Kidney epithelial cell (primary cell): ENCODE data around the gene PPIP5K2. TPM values are rescaled to one million over a fixed set of nuclear protein-coding genes. Genes with fewer than 3 reads are reported as not detected.

Experiments used
- DNase-seq: peaks from one replicate; pipeline ENCODE4 v3.0.0-alpha.2; 2010; ENCODE audit warnings: low read depth
- H3K27me3 ChIP-seq: 2 replicates; pipeline ENCODE4 v1.6.0; 2011; ENCODE audit warnings: low read length; ENCODE audit not compliant: control insufficient read depth, insufficient read depth
- H3K36me3 ChIP-seq: 2 replicates; pipeline ENCODE4 v1.5.1; 2011; ENCODE audit warnings: low read length; ENCODE audit not compliant: control insufficient read depth, insufficient read depth
- H3K4me3 ChIP-seq: 2 replicates; pipeline ENCODE4 v1.5.1; 2011; ENCODE audit warnings: low read depth, mild to moderate bottlenecking, control low read depth, low read length
- CTCF ChIP-seq: IDR thresholded peaks from 2 replicates; pipeline ENCODE4 v1.5.1; 2011; ENCODE audit warnings: mild to moderate bottlenecking, moderate library complexity, low read length, control low read depth, inconsistent platforms; ENCODE audit not compliant: insufficient read depth, poor library complexity, severe bottlenecking
- total RNA-seq: library from RNA; depleted of rRNA; stranded (reverse); fragments of >200 nt; gene quantifications from 2 replicates; pipeline ENCODE4 v1.2.3, GENCODE V29; 2015

PPIP5K2 gene
- total RNA-seq, 1 donor from 2014 or later = 49.9 TPM

GRCh38 chr5:103209065-103209464, 89.0 kb downstream of the PPIP5K2 start:
- Histone ChIP-seq H3K36me3 (no peaks in the 10 kb centered on the region), H3K4me3 (no peak overlapping the region), H3K27me3 (no peaks in the 10 kb centered on the region)
- no peak for TF ChIP-seq CTCF
- DNase-seq = no peak

GRCh38 chr5:103210952-103211351, 90.9 kb downstream of the PPIP5K2 start:
- TF ChIP-seq CTCF = no peak
- no peaks in the 10 kb centered on the region for H3K36me3 ChIP-seq
- DNase-seq = no peak

GRCh38 chr5:103211576-103212561, 91.8 kb downstream of the PPIP5K2 start:
- TF ChIP-seq CTCF = no peak
- H3K4me3 ChIP-seq = no peak overlapping the region
- no peak for DNase-seq

More at GRCh38 chr5:103210952-103211351, 90.9 kb downstream of the PPIP5K2 start:
- Histone ChIP-seq H3K27me3 (no peaks in the 10 kb centered on the region), H3K4me3 (no peak overlapping the region)

GRCh38 chr5:103216137-103216536, 96.0 kb downstream of the PPIP5K2 start:
- no peak for DNase-seq

More at GRCh38 chr5:103211576-103212561, 91.8 kb downstream of the PPIP5K2 start:
- Histone ChIP-seq H3K27me3 (no peaks in the 10 kb centered on the region), H3K36me3 (no peaks in the 10 kb centered on the region)

GRCh38 chr5:103216697-103217096, 96.6 kb downstream of the PPIP5K2 start:
- no peaks in the 10 kb centered on the region for H3K36me3 ChIP-seq
- no peak overlapping the region for H3K4me3 ChIP-seq
- TF ChIP-seq CTCF = no peak
- no peak for DNase-seq
- no peaks in the 10 kb centered on the region for H3K27me3 ChIP-seq

More at GRCh38 chr5:103216137-103216536, 96.0 kb downstream of the PPIP5K2 start:
- no peaks in the 10 kb centered on the region for H3K36me3 ChIP-seq
- TF ChIP-seq CTCF = no peak
- H3K27me3 ChIP-seq = no peaks in the 10 kb centered on the region
- no peak overlapping the region for H3K4me3 ChIP-seq
